Uterus (tissue), 4 donors: ENCODE measurements around the gene ZNF546. TPM values are rescaled to one million over a fixed set of nuclear protein-coding genes. Genes with fewer than 3 reads are reported as not detected.
A peak's percentile ranks its signal among the peaks of the same experiment; 100 is the strongest.

ENCODE experiments used
- DNase-seq, 2 donors: peaks; one replicate each; pipeline ENCODE4 v3.0.0-alpha.2; 2019 to 2020
- H3K27ac ChIP-seq, 2 donors: fragments of 200-600 bp; sonication (generic); 1 replicate in 1 of 2; 2 replicates in 1 of 2; pipeline ENCODE4 v1.5.1; 2016 to 2018
- H3K27me3 ChIP-seq, 2 donors: fragments of 200-600 bp; sonication (generic); one replicate each; pipeline ENCODE4 v1.5.1; 2018 to 2019; ENCODE audit warnings: control low read depth in 1 of 2
- H3K36me3 ChIP-seq, 2 donors: fragments of 200-600 bp; sonication (generic); one replicate each; pipeline ENCODE4 v1.5.1; 2019; ENCODE audit warnings: control low read depth in 1 of 2
- H3K4me1 ChIP-seq, 2 donors: fragments of 200-600 bp; sonication (generic); one replicate each; pipeline ENCODE4 v1.5.1; 2018 to 2019; ENCODE audit warnings: control low read depth in 1 of 2
- H3K4me3 ChIP-seq, 2 donors: fragments of 200-600 bp; sonication (generic); 1 replicate in 1 of 2; 2 replicates in 1 of 2; pipeline ENCODE4 v1.5.1; 2018 to 2019; ENCODE audit warnings: mild to moderate bottlenecking in 1 of 2
- H3K9me3 ChIP-seq, 2 donors: fragments of 200-600 bp; sonication (generic); one replicate each; pipeline ENCODE4 v1.5.1; 2019; ENCODE audit warnings: control low read depth in 1 of 2
- POLR2A ChIP-seq, 2 donors: fragments of 450-650 bp; IDR thresholded peaks; one replicate each; pipeline ENCODE4 v1.6.1; 2016; ENCODE audit warnings: antibody characterized with exemption in 2 of 2, mild to moderate bottlenecking in 1 of 2, moderate library complexity in 1 of 2
- intact Hi-C: fragments of 100-400 bp; cut with DNase I; formaldehyde crosslinking; loops from one replicate; pipeline ENCODE4 v1.15.1; 2023; ENCODE audit warnings: low total_unique reads
- total RNA-seq, 4 donors: library from RNA; depleted of rRNA in 3 of 4; stranded (reverse); fragments of >200 nt in 3 of 4; gene quantifications; one replicate each; pipeline versions ENCODE4 v1.1.0 to v1.2.4, GENCODE V29; 2014 to 2023
- TF ChIP-seq, protein P1 (sequence below), 4 experiments: fragments of 200-600 bp in 2 of 4; fragments of 450-650 bp in 2 of 4; sonication (generic) in 2 of 4; IDR thresholded peaks; one replicate each; pipeline ENCODE4 v1.5.1; 2016 to 2019; ENCODE audit warnings: antibody characterized with exemption in 4 of 4, mild to moderate bottlenecking in 2 of 4, moderate library complexity in 1 of 4
- donor health status: DM: yes; HTN: yes; CAD: no.

ZNF546 gene
- total RNA-seq, 4 donors from 2014 or later, result 1.0 to 18.9 (median 6.3) TPM

DNA sequence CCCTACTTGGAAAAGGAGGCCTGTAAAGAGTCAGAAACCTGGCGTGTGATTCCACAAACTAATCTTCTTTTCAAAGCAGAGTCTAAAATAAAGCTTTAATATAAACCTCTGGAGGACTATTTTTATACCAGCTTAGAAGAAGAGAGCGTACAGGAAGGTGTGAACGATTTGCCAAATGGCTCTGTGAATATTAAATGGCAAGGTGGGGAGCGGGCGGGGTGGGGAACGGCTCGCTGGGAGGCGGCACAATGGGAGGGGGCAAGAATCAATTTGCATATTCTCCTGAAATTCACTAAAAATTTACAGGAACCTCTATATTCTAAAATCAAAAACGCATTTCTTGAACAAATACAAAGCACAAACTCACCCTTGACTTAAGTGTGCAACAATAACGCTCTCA, 58.2 kb downstream of the ZNF546 start:
- intact Hi-C loops, result no loop called here
- TF ChIP-seq, protein P1, sequence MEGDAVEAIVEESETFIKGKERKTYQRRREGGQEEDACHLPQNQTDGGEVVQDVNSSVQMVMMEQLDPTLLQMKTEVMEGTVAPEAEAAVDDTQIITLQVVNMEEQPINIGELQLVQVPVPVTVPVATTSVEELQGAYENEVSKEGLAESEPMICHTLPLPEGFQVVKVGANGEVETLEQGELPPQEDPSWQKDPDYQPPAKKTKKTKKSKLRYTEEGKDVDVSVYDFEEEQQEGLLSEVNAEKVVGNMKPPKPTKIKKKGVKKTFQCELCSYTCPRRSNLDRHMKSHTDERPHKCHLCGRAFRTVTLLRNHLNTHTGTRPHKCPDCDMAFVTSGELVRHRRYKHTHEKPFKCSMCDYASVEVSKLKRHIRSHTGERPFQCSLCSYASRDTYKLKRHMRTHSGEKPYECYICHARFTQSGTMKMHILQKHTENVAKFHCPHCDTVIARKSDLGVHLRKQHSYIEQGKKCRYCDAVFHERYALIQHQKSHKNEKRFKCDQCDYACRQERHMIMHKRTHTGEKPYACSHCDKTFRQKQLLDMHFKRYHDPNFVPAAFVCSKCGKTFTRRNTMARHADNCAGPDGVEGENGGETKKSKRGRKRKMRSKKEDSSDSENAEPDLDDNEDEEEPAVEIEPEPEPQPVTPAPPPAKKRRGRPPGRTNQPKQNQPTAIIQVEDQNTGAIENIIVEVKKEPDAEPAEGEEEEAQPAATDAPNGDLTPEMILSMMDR (IDR thresholded peaks at IDR 0.05), result no peak
- TF ChIP-seq POLR2A (IDR thresholded peaks at IDR 0.05), result no peak
- no peaks in the 10 kb centered on the region for H3K36me3 ChIP-seq
- H3K27me3 ChIP-seq, result no peaks in the 10 kb centered on the region
- DNase-seq, result no peak
- H3K27ac ChIP-seq, result no peak overlapping the region
- H3K4me3 ChIP-seq, result peak overlapping the region; percentile 67 to 69
- peaks cover 0 to 8% of the 10 kb centered on the region in 2 donors for H3K4me1 ChIP-seq
- peaks cover 0 to 13% of the 10 kb centered on the region in 2 donors for H3K9me3 ChIP-seq

DNA sequence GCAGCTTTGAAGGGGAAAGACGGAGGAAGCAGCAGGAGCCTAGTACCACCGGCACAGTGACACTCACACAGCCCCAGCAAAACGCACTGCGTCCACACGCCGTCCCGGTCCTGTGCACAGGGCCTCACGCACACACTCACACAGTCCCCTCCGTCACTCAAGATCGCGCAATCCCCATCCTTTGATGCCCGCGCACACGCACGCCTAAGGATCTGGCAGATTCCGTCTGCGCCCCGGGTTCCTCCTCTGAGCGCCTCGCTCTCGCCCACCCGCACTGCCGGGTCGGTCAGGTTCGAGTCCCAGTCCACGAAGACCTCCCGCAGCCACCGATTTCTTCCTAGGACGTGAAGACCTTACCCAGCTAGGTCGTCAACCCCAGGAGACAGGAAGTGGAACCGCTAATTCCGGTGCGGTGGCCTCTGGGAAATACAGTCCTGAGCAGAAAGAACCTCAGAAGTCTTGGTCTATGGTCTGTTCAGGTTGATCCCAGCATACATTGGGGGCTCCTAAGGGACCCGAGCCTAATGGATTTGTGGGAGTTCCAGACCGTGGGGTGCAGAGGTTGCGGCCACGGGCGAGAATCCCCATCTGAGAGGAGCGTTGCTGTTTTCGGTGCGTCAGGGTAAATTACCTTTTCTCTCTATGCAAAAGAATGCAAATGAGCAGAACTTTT, 59.1 kb downstream of the ZNF546 start, which contains the start of gene ZNF780B:
ZNF780B (minus strand) TSS at position 400 of the 673 bp plus-strand sequence. CDS start 5,899 bp downstream, outside the sequence.
- Histone ChIP-seq H3K4me3 (peak within 1 kb of the TSS; percentile 67 to 69), H3K36me3 (no peaks in the 10 kb centered on the region), H3K27me3 (no peaks in the 10 kb centered on the region), H3K27ac (peak within 1 kb of the TSS; percentile 52 to 64), H3K9me3 (peaks cover 0 to 16% of the 10 kb centered on the region in 2 donors), H3K4me1 (peaks cover 0 to 8% of the 10 kb centered on the region in 2 donors)
- peak; percentile 23 to 24 for DNase-seq
- intact Hi-C loops, result no loop called here
- TF ChIP-seq, protein P1 (IDR thresholded peaks at IDR 0.05), result no peak
- TF ChIP-seq POLR2A (IDR thresholded peaks at IDR 0.05), result no peak

DNA sequence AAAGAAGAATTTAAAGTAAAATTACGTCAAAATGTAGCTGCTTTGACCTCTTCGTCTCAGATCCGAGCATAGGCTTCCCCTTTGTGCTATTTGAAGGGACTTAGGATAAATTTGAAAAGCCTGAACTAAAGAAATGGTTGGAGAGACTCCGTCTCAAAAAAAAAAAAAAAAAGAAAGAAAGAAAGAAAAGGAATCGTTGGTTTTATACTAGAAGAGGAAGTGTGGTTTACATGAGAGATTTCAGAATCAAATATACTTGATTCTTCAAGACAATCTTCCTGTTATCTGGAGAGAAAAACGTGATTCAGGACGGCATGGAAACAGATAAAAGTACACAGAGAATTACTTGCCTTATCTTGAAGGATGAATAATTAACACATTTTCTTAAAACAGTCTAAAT, 59.6 kb downstream of the ZNF546 start:
- TF ChIP-seq, protein P1 (IDR thresholded peaks at IDR 0.05), result no peak
- TF ChIP-seq POLR2A (IDR thresholded peaks at IDR 0.05), result no peak
- Histone ChIP-seq H3K9me3 (peaks cover 0 to 16% of the 10 kb centered on the region in 2 donors), H3K27ac (peak overlapping the region in 1 of 2 donors; percentile 52), H3K27me3 (no peaks in the 10 kb centered on the region), H3K36me3 (no peaks in the 10 kb centered on the region), H3K4me3 (peak overlapping the region; percentile 67 to 69), H3K4me1 (peaks cover 0 to 8% of the 10 kb centered on the region in 2 donors)
- DNase-seq, result no peak
- intact Hi-C loops, result no loop called here

DNA sequence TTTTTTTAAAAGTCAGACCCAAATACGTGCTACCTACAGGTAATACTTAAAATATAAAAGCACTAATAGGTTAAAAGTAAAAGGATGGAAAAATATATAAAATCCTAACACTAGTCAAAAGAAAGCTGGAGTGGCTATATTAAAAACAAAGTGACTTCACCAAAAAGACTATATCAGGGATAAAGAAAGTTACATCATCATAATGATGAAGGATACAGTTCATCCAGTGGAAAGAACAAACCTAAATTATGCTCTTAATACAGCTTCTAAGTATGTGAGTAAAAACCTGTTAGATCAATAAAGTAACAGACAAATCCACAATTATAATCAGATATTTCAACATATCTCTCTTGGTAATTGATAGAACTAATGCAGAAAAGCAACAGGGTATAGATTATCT, 60.3 kb downstream of the ZNF546 start:
- intact Hi-C loops, result no loop called here
- Histone ChIP-seq H3K4me3 (no peak overlapping the region), H3K27me3 (no peaks in the 10 kb centered on the region), H3K36me3 (no peaks in the 10 kb centered on the region), H3K27ac (no peak overlapping the region), H3K4me1 (peaks cover 0 to 8% of the 10 kb centered on the region in 2 donors), H3K9me3 (peaks cover 0 to 16% of the 10 kb centered on the region in 2 donors)
- TF ChIP-seq POLR2A (IDR thresholded peaks at IDR 0.05), result no peak
- TF ChIP-seq, protein P1 (IDR thresholded peaks at IDR 0.05), result no peak
- no peak for DNase-seq

DNA sequence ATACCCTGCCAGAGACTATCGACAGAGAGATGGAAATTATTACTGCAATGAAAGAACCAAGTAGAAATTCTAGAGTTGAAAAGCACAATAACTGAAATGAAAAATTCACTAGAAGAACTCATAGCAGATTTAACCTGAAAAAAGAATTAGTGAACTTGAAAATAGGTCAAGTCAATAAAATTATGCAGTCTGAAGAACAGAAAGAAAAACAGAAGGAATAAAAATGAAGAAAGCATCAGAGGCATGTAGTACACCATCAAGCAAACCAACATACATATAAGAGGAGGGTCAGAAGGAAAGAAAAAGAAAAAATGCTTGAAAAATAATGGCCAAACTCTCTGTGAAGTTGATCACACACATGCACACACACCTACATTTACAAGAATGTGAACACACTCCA, 62.8 kb downstream of the ZNF546 start:
- Histone ChIP-seq H3K27me3 (no peaks in the 10 kb centered on the region), H3K4me3 (no peak overlapping the region)
- intact Hi-C loops, result no loop called here

More for the DNA sequence above, 62.8 kb downstream of the ZNF546 start:
- H3K36me3 ChIP-seq, result no peaks in the 10 kb centered on the region
- TF ChIP-seq, protein P1 (IDR thresholded peaks at IDR 0.05), result no peak
- TF ChIP-seq POLR2A (IDR thresholded peaks at IDR 0.05), result no peak
- DNase-seq, result no peak
- H3K9me3 ChIP-seq, result peaks cover 0 to 13% of the 10 kb centered on the region in 2 donors
- H3K4me1 ChIP-seq, result peaks cover 0 to 6% of the 10 kb centered on the region in 2 donors
- H3K27ac ChIP-seq, result no peak overlapping the region
